ENCODE measurements around the gene UBE3C. TPM values are rescaled to one million over a fixed set of nuclear protein-coding genes. Genes with fewer than 3 reads are reported as not detected.

Gene UBE3C
- total and polyA plus RNA-seq, 9 of the 15 experiments (the other 6 are each of a cell fraction or from before 2014, with no cell fraction given): 9.6 to 91.7 (median 75.4) TPM

- Histone ChIP-seq H3K36me3 (ENCODE audit: control insufficient read depth, insufficient read depth, low read length) (peaks cover 95% of the 10 kb centered on the region), H3K79me2 (ENCODE audit: control insufficient read depth, insufficient read depth, low read length) (no peaks in the 10 kb centered on the region), H3K27ac (ENCODE audit: extremely low read depth, low read depth, low read length) (no peak overlapping the region), H3K4me3 (no peak overlapping the region), H3K4me2 (ENCODE audit: insufficient read depth, low read length) (no peak overlapping the region), H2AFZ (ENCODE audit: low read depth, low read length) (no peak overlapping the region), H3K27me3 (ENCODE audit: control insufficient read depth in 2 of 2, insufficient read depth in 2 of 2, low read length in 2 of 2) (no peaks in the 10 kb centered on the region), H3K9ac (ENCODE audit: insufficient read depth in 1 of 2, low read depth in 2 of 2, low read length in 2 of 2) (no peak overlapping the region), H3K4me1 (replicated peaks in 1 of 2; ENCODE audit: control insufficient read depth in 2 of 2, insufficient read depth in 2 of 2, low read length in 2 of 2) (no peaks in the 10 kb centered on the region), H3K9me1 (ENCODE audit: control insufficient read depth, insufficient read depth, low read length) (no peaks in the 10 kb centered on the region), H4K20me1 (replicated peaks; ENCODE audit: control insufficient read depth, insufficient read depth, low read length) (no peaks in the 10 kb centered on the region), H3K9me3 (replicated peaks; ENCODE audit: control insufficient read depth, insufficient read depth, low read depth, low read length) (no peaks in the 10 kb centered on the region)
- 92% methylated on average over 8 of the region's 8 CpGs for WGBS (ENCODE audit: insufficient coverage, low coverage, missing lambda C conversion rate)
- ChIA-PET POLR2A (interaction anchor here (0.7 to 2.2 kb wide), 5 partner anchors 9 to 29 kb away, joined by 3 to 9 read pairs (median 4); no protein-coding TSS in a partner anchor), CTCF (ENCODE audit: low intra/inter-chr PET ratio) (no interaction called here)
- DNase-seq (ENCODE audit: extremely low read depth in 1 of 4, low spot score in 3 of 4) (no peak), ATAC-seq (peak; percentile 11; the same call in 1 of the 3 replicates), FAIRE-seq (no peak)
- intact Hi-C loops (cut with micrococcal nuclease) (no loop called here), in situ Hi-C loops (cut with MboI) (no loop called here)
- no TSS peak for BruUV-seq (replicated peaks)
- TF ChIP-seq ZNF316 (IDR thresholded peaks at IDR 0.05) (no peak), ZNF398 (CRISPR knock-in tag; IDR thresholded peaks at IDR 0.05) (no peak), RREB1 (CRISPR knock-in tag; IDR thresholded peaks at IDR 0.05) (no peak), KLF1 (tag; IDR thresholded peaks at IDR 0.05) (no peak), SNRNP70 (optimal IDR thresholded peaks at IDR 0.05; ENCODE audit: low read depth, low read length) (no peak), ZNF311 (CRISPR knock-in tag; IDR thresholded peaks at IDR 0.05) (no peak), NFATC3 (IDR thresholded peaks at IDR 0.05) (no peak), NR1H2 (CRISPR knock-in tag; IDR thresholded peaks at IDR 0.05) (no peak), MXD1 (CRISPR knock-in tag; IDR thresholded peaks at IDR 0.05; ENCODE audit: borderline replicate concordance, poor library complexity, severe bottlenecking) (no peak), HINFP (tag; conservative IDR thresholded peaks at IDR 0.05; ENCODE audit: low read depth) (no peak), HSF4 (CRISPR knock-in tag; IDR thresholded peaks at IDR 0.05; ENCODE audit: borderline replicate concordance) (no peak)
Observed at GRCh38 chr7:157220916-157221569, 82.3 kb downstream of the UBE3C start.

All from K562 (cell line).